Measurements from ENCODE around the gene HAND2. TPM values are rescaled to one million over a fixed set of nuclear protein-coding genes. Genes with fewer than 3 reads are reported as not detected.

Gene HAND2
- total and polyA plus RNA-seq, 4 experiments from 2014 or later = not detected

DNA sequence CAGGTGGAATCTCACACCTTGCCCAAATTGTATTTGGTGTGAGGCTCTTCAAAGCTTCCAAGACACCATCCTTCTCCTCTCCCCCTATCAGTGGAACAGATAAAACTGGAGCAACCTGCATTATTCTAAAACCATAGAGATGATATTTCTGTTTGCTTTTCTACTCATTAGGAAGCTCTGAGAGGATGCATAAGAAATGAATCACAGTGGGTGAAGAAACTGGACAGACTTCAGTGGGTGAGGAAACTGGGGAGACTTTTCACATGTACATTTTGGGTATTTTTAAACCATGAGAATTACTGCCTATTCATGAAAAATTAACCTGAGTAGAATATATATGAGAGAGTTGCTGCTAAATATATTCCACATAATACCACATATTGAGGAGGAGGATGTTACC lies 16.4 kb downstream of the HAND2 start:
- H3K4me3 Mint-ChIP-seq = no peak overlapping the region
- DNase-seq = no peak
- peaks cover 63 to 69% of the 10 kb centered on the region in 2 donors for H3K27me3 Mint-ChIP-seq
- Histone ChIP-seq H3K27ac (ENCODE audit: low read depth, low read length) (no peak overlapping the region), H3K9me3 (ENCODE audit: control insufficient read depth in 1 of 2, low read length in 2 of 2) (no peaks in the 10 kb centered on the region), H3K4me1 (ENCODE audit: insufficient read depth, low read length) (peaks cover 6% of the 10 kb centered on the region), H3K27me3 (ENCODE audit: insufficient read depth, low read length) (peaks cover 61% of the 10 kb centered on the region), H3K36me3 (ENCODE audit: insufficient read depth, low read length) (no peaks in the 10 kb centered on the region), H3K4me3 (ENCODE audit: low read length in 2 of 2) (no peak overlapping the region)
- no peak overlapping the region for H3K27ac Mint-ChIP-seq
- H3K9me3 Mint-ChIP-seq = peaks cover 0 to 26% (median 13%) of the 10 kb centered on the region in 8 donors
- H3K4me1 Mint-ChIP-seq = peaks cover 5 to 11% (median 9%) of the 10 kb centered on the region in 4 donors
- POLR2A ChIA-PET (ENCODE audit: partially characterized antibody) = no interaction called here
- peaks cover 2 to 3% of the 10 kb centered on the region in 2 donors for H3K36me3 Mint-ChIP-seq
- intact Hi-C loops (cut with micrococcal nuclease) = no loop called here
- CTCF ChIA-PET (ENCODE audit: partially characterized antibody) = interaction anchor here (0.9 to 1.0 kb wide), 2 partner anchors 11 to 93 kb away, joined by 3 read pairs; no protein-coding TSS in a partner anchor

DNA sequence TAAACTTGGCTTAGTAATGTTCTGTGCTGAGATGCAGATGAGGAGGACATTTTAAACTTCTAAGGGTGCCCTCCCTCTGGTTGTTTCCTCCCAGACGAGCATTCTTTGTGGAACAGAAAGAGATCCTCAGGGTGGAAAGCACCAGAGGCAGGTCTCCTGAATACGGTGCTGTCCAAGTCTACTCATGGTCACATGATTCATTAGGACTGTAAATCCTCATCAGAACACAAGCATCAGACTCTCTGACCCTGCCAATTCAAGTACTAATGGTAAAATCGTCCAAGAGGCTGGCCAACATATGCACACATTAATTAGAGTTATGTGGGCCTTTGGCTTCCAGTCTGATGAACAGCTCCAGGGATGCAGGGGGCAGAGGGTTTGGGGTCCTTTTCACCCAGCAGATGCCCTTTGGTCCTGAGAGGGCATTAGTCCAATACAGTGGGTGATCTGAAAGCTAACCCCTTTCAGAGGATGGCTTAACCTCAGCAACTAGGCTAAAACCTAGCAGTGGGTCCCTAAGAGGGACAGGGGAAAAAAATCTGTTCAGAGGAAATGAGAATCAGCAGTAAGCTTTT lies 18.2 kb downstream of the HAND2 start:
- ChIA-PET CTCF (ENCODE audit: partially characterized antibody) (no interaction called here), POLR2A (ENCODE audit: partially characterized antibody) (no interaction called here)
- H3K27me3 Mint-ChIP-seq = peaks cover 61 to 72% of the 10 kb centered on the region in 2 donors
- H3K27ac ChIP-seq (ENCODE audit: low read depth, low read length) = no peak overlapping the region
- H3K36me3 ChIP-seq (ENCODE audit: insufficient read depth, low read length) = no peaks in the 10 kb centered on the region
- H3K36me3 Mint-ChIP-seq = peaks cover 2 to 3% of the 10 kb centered on the region in 2 donors
- H3K4me1 ChIP-seq (ENCODE audit: insufficient read depth, low read length) = peaks cover 17% of the 10 kb centered on the region
- intact Hi-C loops (cut with micrococcal nuclease) = no loop called here
- H3K4me3 ChIP-seq (ENCODE audit: low read length in 2 of 2) = no peak overlapping the region
- no peak for DNase-seq
- peaks cover 0 to 22% (median 13%) of the 10 kb centered on the region in 8 donors for H3K9me3 Mint-ChIP-seq
- H3K4me1 Mint-ChIP-seq = peaks cover 6 to 25% (median 18%) of the 10 kb centered on the region in 4 donors
- peak overlapping the region in 1 of 7 donors; percentile 10 for H3K27ac Mint-ChIP-seq
- H3K27me3 ChIP-seq (ENCODE audit: insufficient read depth, low read length) = peaks cover 59% of the 10 kb centered on the region
- H3K9me3 ChIP-seq (ENCODE audit: control insufficient read depth in 1 of 2, low read length in 2 of 2) = no peaks in the 10 kb centered on the region
- no peak overlapping the region for H3K4me3 Mint-ChIP-seq

DNA sequence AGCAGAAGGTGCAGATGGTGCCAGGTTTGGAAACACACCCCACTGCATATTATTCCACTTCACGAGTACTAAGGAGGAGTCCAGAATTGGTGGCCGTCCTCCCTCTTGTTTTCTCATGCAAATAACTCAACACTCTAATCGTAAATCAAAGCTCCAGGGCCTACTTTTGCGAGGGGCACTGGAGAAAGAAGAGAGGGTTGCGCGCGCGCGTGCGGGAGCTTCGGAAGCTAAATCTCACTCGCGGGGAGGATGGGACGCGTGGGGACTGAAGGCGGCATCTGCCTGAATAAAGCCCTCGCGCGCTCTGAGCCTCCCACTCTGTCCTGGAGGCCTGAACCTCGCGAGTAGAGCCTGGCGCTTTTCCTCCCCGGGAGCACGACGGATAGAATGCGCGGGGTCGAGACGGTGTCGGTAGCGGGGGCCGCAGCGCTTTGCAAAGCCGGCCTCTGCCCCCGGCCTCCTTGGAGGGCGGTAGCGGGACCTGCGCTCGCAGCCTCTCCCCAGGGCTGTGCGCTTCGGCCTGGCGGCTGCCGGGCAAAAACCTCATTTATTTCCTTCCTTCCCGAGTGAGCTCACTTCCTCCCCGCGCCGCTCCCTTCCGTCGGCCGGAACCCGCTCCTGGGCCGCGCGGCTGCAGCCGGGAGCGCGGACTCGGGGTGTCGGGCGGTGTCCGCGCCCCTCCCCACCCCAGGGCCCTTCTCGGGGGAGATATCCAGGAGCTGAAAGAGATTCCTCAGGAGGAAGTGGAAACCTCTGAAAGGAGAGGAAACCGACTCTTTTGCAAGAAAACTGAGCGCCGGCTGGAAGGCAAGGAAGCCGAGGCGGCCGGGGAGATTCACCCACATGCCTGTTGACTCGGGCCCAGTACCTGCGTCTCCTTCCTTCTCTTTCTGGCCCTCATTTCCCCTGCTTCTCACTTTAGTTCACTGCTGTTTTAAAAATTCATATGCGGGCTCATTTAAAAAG lies 20.7 kb downstream of the HAND2 start:
- DNase-seq = no peak
- no peaks in the 10 kb centered on the region for H3K36me3 ChIP-seq (ENCODE audit: insufficient read depth, low read length)
- peaks cover 4 to 27% (median 19%) of the 10 kb centered on the region in 4 donors for H3K4me1 Mint-ChIP-seq
- no peak overlapping the region for H3K27ac ChIP-seq (ENCODE audit: low read depth, low read length)
- CTCF ChIA-PET (ENCODE audit: partially characterized antibody) = interaction anchor here (0.7 to 2.4 kb wide), 4 partner anchors 15 to 243 kb away, joined by 3 to 10 read pairs (median 5); no protein-coding TSS in a partner anchor
- H3K27me3 Mint-ChIP-seq = peaks cover 60 to 74% of the 10 kb centered on the region in 2 donors
- no peaks in the 10 kb centered on the region for H3K36me3 Mint-ChIP-seq
- H3K27ac Mint-ChIP-seq = no peak overlapping the region
- POLR2A ChIA-PET (ENCODE audit: partially characterized antibody) = interaction anchor here (1.1 kb wide), 1 partner anchor 9 kb away, joined by 3 read pairs; no protein-coding TSS in a partner anchor
- H3K4me3 ChIP-seq (ENCODE audit: low read length in 2 of 2) = peak overlapping the region; percentile 23 to 46
- H3K9me3 Mint-ChIP-seq = peaks cover 0 to 10% (median 3%) of the 10 kb centered on the region in 8 donors
- H3K4me3 Mint-ChIP-seq = peak overlapping the region; percentile 38 to 88 (median 84)
- intact Hi-C loops (cut with micrococcal nuclease) = loop anchor here (5.0 kb wide), 1 partner anchor 177 kb away; the partner anchor contains the start of gene HMGB2
- H3K9me3 ChIP-seq (ENCODE audit: control insufficient read depth in 1 of 2, low read length in 2 of 2) = no peaks in the 10 kb centered on the region
- peaks cover 26% of the 10 kb centered on the region for H3K4me1 ChIP-seq (ENCODE audit: insufficient read depth, low read length)
- H3K27me3 ChIP-seq (ENCODE audit: insufficient read depth, low read length) = peaks cover 54% of the 10 kb centered on the region

DNA sequence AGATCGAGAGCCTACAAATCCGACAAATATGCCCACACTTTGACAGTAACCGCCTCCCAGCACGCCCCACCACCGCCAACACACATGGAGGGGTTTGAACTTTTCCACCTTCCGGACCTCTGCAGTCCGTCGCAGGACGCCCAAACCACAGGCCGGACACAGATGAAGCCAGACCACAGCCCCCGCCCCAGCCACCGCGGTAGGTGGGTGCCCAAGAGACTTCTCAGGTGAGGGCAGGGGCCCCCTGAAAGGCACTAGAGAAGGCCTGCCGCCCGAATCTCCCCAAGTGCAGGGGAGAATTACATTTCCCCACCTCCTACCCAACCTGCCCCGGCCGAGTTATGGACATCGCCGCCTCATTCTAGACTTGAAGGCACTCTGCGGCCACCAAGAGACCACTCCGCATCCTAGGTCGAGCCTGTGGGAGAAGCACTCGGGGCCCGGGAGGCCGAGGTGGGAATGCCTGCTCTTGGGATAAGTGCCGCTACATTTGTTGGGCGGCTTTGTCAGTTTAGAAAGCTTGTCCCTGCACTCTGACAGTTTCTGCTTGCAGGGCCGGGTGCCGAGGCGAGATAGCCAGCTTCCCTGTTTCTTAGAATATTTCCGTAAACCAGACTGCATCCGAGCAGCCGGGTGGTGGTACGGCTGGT lies 21.5 kb downstream of the HAND2 start:
- H3K27me3 Mint-ChIP-seq = peaks cover 61 to 77% of the 10 kb centered on the region in 2 donors
- ChIA-PET CTCF (ENCODE audit: partially characterized antibody) (interaction anchor here (1.9 kb wide), 1 partner anchor 88 kb away, joined by 7 read pairs; no protein-coding TSS in a partner anchor), POLR2A (ENCODE audit: partially characterized antibody) (no interaction called here)
- no peak for DNase-seq
- Histone ChIP-seq H3K4me1 (ENCODE audit: insufficient read depth, low read length) (peaks cover 26% of the 10 kb centered on the region), H3K4me3 (ENCODE audit: low read length in 2 of 2) (peak overlapping the region in 1 of 2 donors; percentile 46), H3K9me3 (ENCODE audit: control insufficient read depth in 1 of 2, low read length in 2 of 2) (no peaks in the 10 kb centered on the region), H3K27ac (ENCODE audit: low read depth, low read length) (no peak overlapping the region), H3K36me3 (ENCODE audit: insufficient read depth, low read length) (no peaks in the 10 kb centered on the region), H3K27me3 (ENCODE audit: insufficient read depth, low read length) (peaks cover 55% of the 10 kb centered on the region)
- H3K4me1 Mint-ChIP-seq = peaks cover 4 to 27% (median 19%) of the 10 kb centered on the region in 4 donors
- intact Hi-C loops (cut with micrococcal nuclease) = loop anchor here (5.0 kb wide), 1 partner anchor 176 kb away; the partner anchor contains the start of gene HMGB2
- peaks cover 0 to 10% (median 3%) of the 10 kb centered on the region in 8 donors for H3K9me3 Mint-ChIP-seq
- peak overlapping the region; percentile 38 to 88 (median 84) for H3K4me3 Mint-ChIP-seq
- no peaks in the 10 kb centered on the region for H3K36me3 Mint-ChIP-seq
- H3K27ac Mint-ChIP-seq = peak overlapping the region in 1 of 7 donors; percentile 74

DNA sequence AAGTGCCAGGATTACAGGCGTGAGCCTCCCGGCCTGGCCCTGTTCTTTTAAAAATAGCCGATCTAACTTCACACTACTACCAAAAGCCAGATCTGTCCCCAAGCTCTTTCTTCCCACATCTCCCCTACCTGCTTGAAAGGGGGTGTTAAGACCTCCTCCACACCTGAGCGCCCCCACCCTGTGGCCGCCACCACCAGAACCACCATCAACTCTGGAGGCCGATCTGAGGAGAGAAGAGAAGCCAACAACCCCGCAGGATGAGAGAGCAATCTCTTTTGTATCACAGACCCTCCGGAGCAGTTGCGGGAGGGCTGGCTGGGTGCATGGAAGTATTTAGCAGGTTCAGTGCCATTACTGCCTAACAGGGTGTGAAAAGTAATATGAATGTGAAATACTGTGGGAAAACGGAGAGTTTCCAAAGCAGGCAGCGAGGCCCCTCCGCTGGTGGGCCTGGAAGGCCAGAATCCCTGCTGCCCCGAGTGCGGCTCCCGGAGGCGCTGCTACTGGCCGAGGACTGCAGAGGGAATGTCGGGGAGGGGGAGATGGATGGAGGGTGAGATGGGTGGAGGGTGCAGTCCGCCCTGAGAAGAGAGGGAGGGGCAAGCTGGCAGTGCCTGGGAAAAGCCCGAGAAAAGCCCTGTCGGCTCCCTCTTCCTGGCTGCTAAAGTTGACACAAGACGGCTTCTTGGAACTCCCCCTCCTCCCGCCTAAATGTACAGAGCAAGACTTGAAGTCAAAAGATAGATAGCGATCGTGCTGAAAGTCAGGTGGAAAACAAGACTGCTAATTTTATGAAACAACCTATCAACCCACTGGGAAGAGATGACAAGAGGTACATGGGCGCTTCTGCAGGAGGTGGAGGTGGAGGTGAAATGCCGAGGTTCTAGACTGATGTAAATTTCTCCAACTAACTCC lies 22.3 kb downstream of the HAND2 start:
- Histone ChIP-seq H3K27me3 (ENCODE audit: insufficient read depth, low read length) (peaks cover 52% of the 10 kb centered on the region), H3K27ac (ENCODE audit: low read depth, low read length) (no peak overlapping the region), H3K4me1 (ENCODE audit: insufficient read depth, low read length) (peaks cover 26% of the 10 kb centered on the region), H3K9me3 (ENCODE audit: control insufficient read depth in 1 of 2, low read length in 2 of 2) (no peaks in the 10 kb centered on the region), H3K36me3 (ENCODE audit: insufficient read depth, low read length) (no peaks in the 10 kb centered on the region), H3K4me3 (ENCODE audit: low read length in 2 of 2) (no peak overlapping the region)
- intact Hi-C loops (cut with micrococcal nuclease) = loop anchor here (5.0 kb wide), 1 partner anchor 175 kb away; the partner anchor contains the start of gene HMGB2
- H3K4me3 Mint-ChIP-seq = peak overlapping the region in 7 of 8 donors; percentile 56 to 88 (median 84)
- peak overlapping the region in 1 of 7 donors; percentile 74 for H3K27ac Mint-ChIP-seq
- peaks cover 0 to 10% (median 3%) of the 10 kb centered on the region in 8 donors for H3K9me3 Mint-ChIP-seq
- no peak for DNase-seq
- peaks cover 4 to 27% (median 19%) of the 10 kb centered on the region in 4 donors for H3K4me1 Mint-ChIP-seq
- H3K27me3 Mint-ChIP-seq = peaks cover 59 to 79% of the 10 kb centered on the region in 2 donors
- H3K36me3 Mint-ChIP-seq = no peaks in the 10 kb centered on the region
- CTCF ChIA-PET (ENCODE audit: partially characterized antibody) = no interaction called here
- POLR2A ChIA-PET (ENCODE audit: partially characterized antibody) = no interaction called here

DNA sequence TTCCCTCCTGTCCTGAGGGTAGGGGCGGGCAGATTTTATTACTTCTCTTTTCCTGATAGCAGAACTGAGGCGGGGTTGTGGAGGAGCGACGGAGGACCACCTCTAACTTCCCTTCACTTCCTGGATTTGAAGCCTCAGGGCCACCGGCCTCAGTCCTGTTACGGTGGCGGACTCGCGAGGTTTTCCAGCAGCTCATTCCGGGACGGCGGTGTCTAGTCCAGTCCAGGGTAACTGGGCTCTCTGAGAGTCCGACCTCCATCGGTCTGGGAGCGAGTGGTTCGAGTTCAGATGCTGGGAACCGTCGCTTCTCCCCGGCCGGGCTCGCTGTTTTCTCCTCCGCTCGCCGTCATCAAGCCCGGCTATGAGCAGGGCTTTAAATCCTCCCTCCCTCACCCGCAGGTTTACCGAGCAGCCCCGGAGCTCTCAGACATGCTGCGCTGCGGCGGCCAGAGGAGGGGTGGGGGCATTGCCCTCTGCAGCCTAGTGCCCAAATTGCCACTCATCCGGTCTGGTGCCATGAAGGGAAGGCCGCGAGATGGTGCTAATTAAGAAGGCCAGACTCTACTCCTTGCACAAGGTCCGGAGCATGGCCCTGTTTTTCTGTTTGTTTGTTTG lies 23.3 kb downstream of the HAND2 start:
- intact Hi-C loops (cut with micrococcal nuclease) = loop anchor here (5.0 kb wide), 1 partner anchor 174 kb away; the partner anchor contains the start of gene HMGB2
- POLR2A ChIA-PET (ENCODE audit: partially characterized antibody) = no interaction called here
- Mint-ChIP-seq H3K27ac (peak overlapping the region in 1 of 7 donors; percentile 23), H3K4me3 (peak overlapping the region in 4 of 8 donors; percentile 8 to 43 (median 33)), H3K27me3 (peaks cover 61 to 78% of the 10 kb centered on the region in 2 donors), H3K9me3 (peaks cover 0 to 10% (median 3%) of the 10 kb centered on the region in 8 donors), H3K4me1 (peaks cover 4 to 28% (median 20%) of the 10 kb centered on the region in 4 donors), H3K36me3 (no peaks in the 10 kb centered on the region)
- Histone ChIP-seq H3K36me3 (ENCODE audit: insufficient read depth, low read length) (no peaks in the 10 kb centered on the region), H3K27me3 (ENCODE audit: insufficient read depth, low read length) (peaks cover 49% of the 10 kb centered on the region), H3K9me3 (ENCODE audit: control insufficient read depth in 1 of 2, low read length in 2 of 2) (no peaks in the 10 kb centered on the region), H3K4me3 (ENCODE audit: low read length in 2 of 2) (no peak overlapping the region), H3K27ac (ENCODE audit: low read depth, low read length) (no peak overlapping the region), H3K4me1 (ENCODE audit: insufficient read depth, low read length) (peaks cover 26% of the 10 kb centered on the region)
- CTCF ChIA-PET (ENCODE audit: partially characterized antibody) = interaction anchor here (1.0 to 1.7 kb wide), 8 partner anchors 8 to 652 kb away, joined by 3 to 10 read pairs (median 4); no protein-coding TSS in a partner anchor
- DNase-seq = no peak

All from CD4-positive, alpha-beta memory T cell (primary cell).